Adipose tissue (tissue), 3 donors: ENCODE measurements around the gene TRIM4. TPM values are rescaled to one million over a fixed set of nuclear protein-coding genes. Genes with fewer than 3 reads are reported as not detected.
"Not testable (repeated sequence)": the region's sequence is repeated elsewhere in the genome, so short reads cannot be mapped to it uniquely, and the experiment has no call there.

ENCODE experiments used
- H3K27ac ChIP-seq: one replicate; pipeline ENCODE4 v1.5.1; 2013; ENCODE audit warnings: low read depth, low read length
- WGBS, 3 donors: extraction: QIAGEN DNeasy Blood & Tissue Kit; methylation state at CpG; one replicate each; pipeline ENCODE4 v1.1.7; 2013; 5-methylcytosine and 5-hydroxymethylcytosine counted together
- polyA plus RNA-seq, 3 donors: library from polyadenylated mRNA; stranded (reverse); fragments of 200-250 nt; gene quantifications; one replicate each; pipeline ENCODE4 v1.2.3, GENCODE V29; 2013
- donor health status: healthy with polysubstance abuse.
- donor health status: Bipolar disorder and iron deficiency.
- donor health status: healthy.

Gene TRIM4
- polyA plus RNA-seq, 3 donors: 15.0 to 22.2 (median 17.1) TPM

DNA sequence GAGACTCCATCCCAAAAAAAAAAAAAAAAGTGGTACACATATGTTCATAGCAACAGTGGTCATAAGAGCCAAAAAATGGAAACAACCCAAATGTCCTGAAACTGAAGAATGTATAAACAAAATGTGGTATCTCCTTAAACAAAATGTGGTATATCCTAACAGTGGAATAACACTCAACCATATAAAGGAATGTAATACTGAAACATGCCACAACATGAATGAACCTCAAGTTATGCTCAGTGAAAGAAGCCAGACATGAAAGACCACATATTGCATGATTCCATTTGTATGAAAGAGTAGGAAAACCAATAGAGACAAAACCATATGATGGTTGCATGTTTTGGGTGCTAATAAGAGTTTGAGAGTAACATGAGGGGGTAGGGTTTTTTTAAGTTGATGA is 7.0 kb upstream of the TRIM4 start:
- H3K27ac ChIP-seq: no peak overlapping the region

DNA sequence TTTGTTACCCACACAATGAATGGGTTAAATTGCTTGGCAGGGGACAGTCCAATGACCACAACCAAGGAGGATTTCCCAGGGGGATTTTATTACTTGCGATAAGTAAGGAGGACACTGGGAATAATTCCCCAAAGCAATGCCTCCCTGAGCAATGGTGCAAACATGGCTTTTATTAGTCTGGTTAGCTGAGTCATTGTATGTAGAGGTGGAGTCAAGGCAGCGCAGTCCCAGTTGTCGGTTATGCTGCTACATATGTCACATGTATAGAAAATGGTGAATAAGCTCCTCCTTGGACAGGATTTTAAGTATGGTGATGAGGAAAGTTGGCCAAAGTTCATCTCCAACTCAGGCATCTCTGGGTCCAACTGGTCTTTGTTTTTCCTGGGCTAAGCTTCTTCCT is 3.9 kb upstream of the TRIM4 start:
- H3K27ac ChIP-seq: no peak overlapping the region
- WGBS, 3 donors: 81 to 88% (median 81%) methylated on average over 3 of the region's 3 CpGs

- 55 to 89% (median 64%) methylated on average over 3 of the region's 3 CpGs for WGBS, 3 donors
- H3K27ac ChIP-seq: no peak overlapping the region
Measured at GRCh38 chr7:99920149-99920548, 819 bp upstream of the TRIM4 start.

DNA sequence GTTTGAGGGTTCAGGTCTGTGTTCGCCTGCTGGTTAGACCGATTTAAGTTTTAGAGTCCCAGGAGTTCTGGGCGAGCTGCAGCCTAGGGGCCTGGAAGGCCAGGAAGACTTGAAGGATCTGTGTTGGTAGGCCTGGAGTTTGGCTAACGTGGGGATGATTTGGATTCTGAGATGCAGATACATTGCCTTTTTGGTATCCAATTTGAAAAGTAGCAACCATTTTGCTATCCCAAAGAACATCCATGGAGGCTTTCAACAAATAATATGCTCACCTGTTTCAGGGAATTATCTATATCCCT is 433 bp upstream of the TRIM4 start:
- no peak overlapping the region for H3K27ac ChIP-seq
- WGBS, 3 donors: 30 to 47% (median 39%) methylated on average over 4 of the region's 4 CpGs

DNA sequence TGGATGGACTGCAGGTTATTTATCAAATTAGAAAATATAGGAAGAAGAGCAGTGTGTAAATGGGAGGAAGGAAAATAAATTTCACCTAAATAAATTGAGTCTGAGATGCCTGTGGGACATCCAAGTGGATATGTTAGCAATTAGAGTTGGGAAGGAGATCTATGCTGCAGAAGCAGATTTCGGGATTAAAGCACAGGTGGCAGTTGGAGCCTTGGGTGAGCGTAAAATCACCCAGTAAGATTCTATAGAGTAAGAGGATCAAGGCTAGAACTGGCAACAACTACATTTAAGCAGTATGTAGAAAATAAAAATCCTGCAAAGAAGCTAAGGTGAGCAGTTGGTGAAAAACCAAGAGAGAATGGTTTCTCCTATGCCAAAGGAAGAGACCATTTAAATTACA is 8.4 kb downstream of the TRIM4 start:
- WGBS, 3 donors: 91 to 97% (median 97%) methylated on average over 2 of the region's 2 CpGs
- no peak overlapping the region for H3K27ac ChIP-seq

- WGBS, 3 donors: 94 to 98% (median 97%) methylated on average over 10 of the region's 10 CpGs
- H3K27ac ChIP-seq: no peak overlapping the region
Measured at GRCh38 chr7:99901581-99901980, 17.7 kb downstream of the TRIM4 start.

- no peak overlapping the region for H3K27ac ChIP-seq
- WGBS, 3 donors: 99 to 100% (median 99%) methylated on average over 6 of the region's 6 CpGs
Measured at GRCh38 chr7:99899830-99900519, 19.4 kb downstream of the TRIM4 start.

DNA sequence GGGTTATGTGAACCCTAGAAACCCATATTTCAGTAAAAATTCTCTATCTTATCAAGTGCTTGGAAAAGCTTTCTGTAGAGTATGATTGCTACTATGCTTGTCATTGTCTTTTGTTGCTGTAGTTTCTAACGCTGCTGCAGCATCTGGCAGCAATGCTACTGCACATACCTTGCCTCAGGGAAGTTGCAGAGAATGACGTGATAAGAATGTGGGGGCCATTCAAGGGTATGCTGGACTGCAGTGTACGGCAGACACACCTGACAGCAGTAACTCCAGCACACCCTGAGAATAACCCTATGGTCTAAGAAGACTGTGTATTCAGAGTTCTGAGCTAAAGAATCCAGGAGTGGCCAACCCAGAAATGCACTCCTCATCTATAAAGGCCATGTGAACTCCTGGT is 20.5 kb downstream of the TRIM4 start:
- 75 to 80% (median 78%) methylated on average over 3 of the region's 3 CpGs for whole genome bisulfite sequencing, 3 donors
- H3K27ac ChIP-seq: no peak overlapping the region

GRCh38 chr7:99898023-99898357 is 21.3 kb downstream of the TRIM4 start:
- WGBS, 3 donors: 88 to 96% (median 92%) methylated on average over 2 of the region's 2 CpGs
- no peak overlapping the region for H3K27ac ChIP-seq

GRCh38 chr7:99897322-99898022 is 21.9 kb downstream of the TRIM4 start:
- 78 to 93% (median 86%) methylated on average over 6 of the region's 6 CpGs for WGBS, 3 donors
- no peak overlapping the region for H3K27ac ChIP-seq

GRCh38 chr7:99894738-99895137 is 24.6 kb downstream of the TRIM4 start:
- no peak overlapping the region for H3K27ac ChIP-seq

DNA sequence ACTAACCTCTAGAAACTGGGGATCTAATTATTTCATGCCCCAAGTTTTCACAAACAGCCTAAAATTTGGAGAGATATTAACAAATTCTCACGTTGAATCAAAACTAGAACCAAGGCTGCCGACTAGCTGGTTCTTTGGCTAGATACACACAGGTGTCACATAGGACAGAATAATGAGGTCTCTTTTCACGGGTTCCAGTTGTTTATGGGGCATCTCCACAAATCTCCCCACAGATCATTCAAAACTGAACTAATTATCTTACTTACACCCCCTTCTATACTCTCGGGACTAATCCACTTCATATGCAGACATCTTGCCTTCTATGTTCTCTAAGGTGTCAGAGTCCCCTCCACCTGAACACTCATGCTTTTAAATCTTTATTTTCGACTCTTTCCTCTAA is 26.1 kb downstream of the TRIM4 start:
- no peak overlapping the region for H3K27ac ChIP-seq
- WGBS, 3 donors: 73 to 81% (median 74%) methylated on average over 5 of the region's 5 CpGs

- not testable (repeated sequence) for H3K27ac ChIP-seq
- WGBS, 3 donors: 95 to 98% (median 95%) methylated on average over 2 of the region's 2 CpGs
Measured at GRCh38 chr7:99890348-99890747, 29.0 kb downstream of the TRIM4 start.

- WGBS, 3 donors: 83 to 89% (median 84%) methylated on average over 7 to 25 of the region's 29 CpGs
- not testable (repeated sequence) for H3K27ac ChIP-seq
Measured at GRCh38 chr7:99888366-99888765, 31.0 kb downstream of the TRIM4 start.

- H3K27ac ChIP-seq: no peak overlapping the region
- 77 to 81% (median 78%) methylated on average over 4 of the region's 4 CpGs for WGBS, 3 donors
Measured at GRCh38 chr7:99881370-99881769, 38.0 kb downstream of the TRIM4 start.

DNA sequence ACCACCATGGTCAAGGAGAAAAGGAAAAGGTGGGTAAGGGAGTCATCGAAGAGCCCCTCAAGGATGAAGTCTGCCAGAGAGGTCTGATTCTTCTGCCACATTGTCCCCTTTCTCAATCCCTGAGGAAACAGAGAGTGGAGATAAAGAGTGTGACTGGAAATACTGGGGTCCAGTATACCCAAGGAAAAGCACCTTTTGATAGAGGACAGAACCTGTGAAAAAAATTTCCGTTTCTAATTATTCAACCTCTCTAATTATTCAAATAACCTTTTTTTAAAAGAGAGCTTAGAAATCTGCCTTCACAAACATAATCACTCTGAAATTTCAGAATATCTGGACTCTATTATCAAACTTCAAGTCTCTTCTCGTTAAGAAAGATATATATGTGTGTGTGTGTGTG is 42.4 kb downstream of the TRIM4 start, which contains the start of gene OR2AE1:
Gene OR2AE1, minus strand, starts transcription at position 101 of the 400 bp plus-strand sequence. Its CDS starts 0 bp downstream, at position 101.
- 82 to 88% (median 88%) methylated on average over 3 of the region's 3 CpGs for WGBS, 3 donors
- no peak within 1 kb of the TSS for H3K27ac ChIP-seq

GRCh38 chr7:99876491-99876890 is 42.8 kb downstream of the TRIM4 start:
- WGBS, 3 donors: 70 to 85% (median 82%) methylated on average over 5 of the region's 5 CpGs

GRCh38 chr7:99868246-99868645 is 51.1 kb downstream of the TRIM4 start:
- 83 to 88% (median 85%) methylated on average over 1 of the region's 1 CpG for whole genome bisulfite sequencing, 3 donors
- H3K27ac ChIP-seq: no peak overlapping the region

More at GRCh38 chr7:99876491-99876890, 42.8 kb downstream of the TRIM4 start:
- no peak overlapping the region for H3K27ac ChIP-seq

DNA sequence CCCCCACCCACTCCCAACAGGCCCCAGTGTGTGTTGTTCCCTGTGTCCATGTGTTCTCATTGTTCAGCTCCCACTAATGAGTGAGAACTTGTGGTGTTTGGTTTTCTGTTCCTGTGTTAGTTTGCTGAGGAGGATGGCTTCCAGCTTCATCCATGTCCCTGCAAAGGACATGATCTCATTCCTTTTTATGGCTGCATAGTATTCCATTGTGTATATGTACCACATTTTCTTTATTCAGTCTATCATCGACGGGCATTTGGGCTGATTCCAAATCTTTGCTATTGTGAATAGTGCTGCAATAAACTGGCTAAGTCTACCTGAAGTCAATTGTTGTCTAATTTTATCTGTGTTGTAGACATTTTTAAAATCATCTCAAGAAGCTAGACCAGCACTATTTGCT is 51.9 kb downstream of the TRIM4 start:
- 91 to 98% (median 91%) methylated on average over 2 of the region's 2 CpGs for WGBS, 3 donors
- H3K27ac ChIP-seq: not testable (repeated sequence)

- H3K27ac ChIP-seq: no peak overlapping the region
- WGBS, 3 donors: 43 to 56% (median 52%) methylated on average over 2 of the region's 2 CpGs
Measured at GRCh38 chr7:99863847-99864440, 55.4 kb downstream of the TRIM4 start.
